Urinary bladder (tissue), 4 donors: ENCODE measurements around the gene PLG. TPM values are rescaled to one million over a fixed set of nuclear protein-coding genes. Genes with fewer than 3 reads are reported as not detected.
A peak's percentile ranks its signal among the peaks of the same experiment; 100 is the strongest.
"Not testable (repeated sequence)": the region's sequence is repeated elsewhere in the genome, so short reads cannot be mapped to it uniquely, and the experiment has no call there.

Source experiments
- DNase-seq: peaks from one replicate; pipeline ENCODE4 v3.0.0-alpha.2; 2015; ENCODE audit errors: extremely low spot score
- H3K27ac ChIP-seq: one replicate; pipeline ENCODE4 v1.5.1; 2013; ENCODE audit warnings: low read depth, mild to moderate bottlenecking, moderate library complexity
- H3K36me3 ChIP-seq: one replicate; pipeline ENCODE4 v1.6.1; 2013; ENCODE audit warnings: mild to moderate bottlenecking, moderate library complexity; ENCODE audit not compliant: insufficient read depth
- H3K4me1 ChIP-seq: one replicate; pipeline ENCODE4 v1.6.1; 2013; ENCODE audit warnings: mild to moderate bottlenecking, moderate library complexity; ENCODE audit not compliant: insufficient read depth
- H3K4me3 ChIP-seq: one replicate; pipeline ENCODE4 v1.5.1; 2013; ENCODE audit warnings: low read depth, low read length
- WGBS: extraction: QIAGEN DNeasy Blood & Tissue Kit; methylation state at CpG from one replicate; pipeline ENCODE4 v1.1.7; 2013; 5-methylcytosine and 5-hydroxymethylcytosine counted together
- polyA plus RNA-seq: library from polyadenylated mRNA; stranded (reverse); fragments of 200-250 nt; gene quantifications from one replicate; pipeline ENCODE4 v1.2.3, GENCODE V29; 2013
- total RNA-seq: library from RNA; depleted of rRNA; stranded (reverse); fragments of >200 nt; gene quantifications from one replicate; pipeline ENCODE4 v1.2.3, GENCODE V29; 2014
- donor health status: healthy with polysubstance abuse.
- donor health status: healthy.

The PLG gene
- total and polyA plus RNA-seq, 2 donors, result 0.94 TPM; not detected in 1

GRCh38 chr6:160735523-160735922, 33.5 kb downstream of the PLG start:
- no peaks in the 10 kb centered on the region for H3K4me1 ChIP-seq
- no peak for DNase-seq
- no peak overlapping the region for H3K4me3 ChIP-seq
- H3K36me3 ChIP-seq, result no peaks in the 10 kb centered on the region
- 73% methylated on average over 3 of the region's 3 CpGs for WGBS
- no peak overlapping the region for H3K27ac ChIP-seq

GRCh38 chr6:160737934-160738333, 35.9 kb downstream of the PLG start:
- WGBS, result 90% methylated on average over 5 of the region's 5 CpGs
- Histone ChIP-seq H3K36me3 (no peaks in the 10 kb centered on the region), H3K27ac (no peak overlapping the region), H3K4me1 (no peaks in the 10 kb centered on the region), H3K4me3 (no peak overlapping the region)
- DNase-seq, result no peak

DNA sequence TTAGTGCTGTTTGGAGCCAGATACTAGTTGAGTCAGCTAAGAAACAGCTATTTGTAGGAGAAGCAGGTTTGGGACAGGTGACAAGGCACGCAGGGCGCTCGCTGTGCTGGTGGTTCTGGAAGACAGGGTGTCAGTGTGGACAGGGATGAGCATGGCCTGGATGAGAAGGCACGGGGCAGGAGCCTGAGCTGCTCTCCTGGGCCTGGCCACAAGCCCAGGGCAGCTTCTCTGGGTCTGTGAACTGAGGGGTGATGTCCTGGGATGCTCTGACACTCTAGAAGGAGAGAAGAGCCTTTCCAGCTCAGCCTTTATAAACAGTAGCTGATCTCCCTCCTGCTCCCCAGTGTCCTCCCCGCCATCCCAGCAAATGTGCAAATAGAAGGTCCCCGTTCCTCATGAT, 37.9 kb downstream of the PLG start:
- WGBS, result 88% methylated on average over 6 of the region's 6 CpGs

GRCh38 chr6:160741012-160741411, 39.0 kb downstream of the PLG start:
- not testable (repeated sequence) for H3K27ac ChIP-seq, H3K4me1 ChIP-seq
- 85% methylated on average over 7 of the region's 7 CpGs for WGBS

More for the DNA sequence above, 37.9 kb downstream of the PLG start:
- Histone ChIP-seq H3K4me3 (no peak overlapping the region), H3K4me1 (no peaks in the 10 kb centered on the region), H3K36me3 (no peaks in the 10 kb centered on the region), H3K27ac (no peak overlapping the region)
- DNase-seq, result no peak

GRCh38 chr6:160742090-160742489, 40.0 kb downstream of the PLG start:
- 89% methylated on average over 2 of the region's 2 CpGs for WGBS
- no peak for DNase-seq

More at GRCh38 chr6:160741012-160741411, 39.0 kb downstream of the PLG start:
- H3K36me3 ChIP-seq, DNase-seq, H3K4me3 ChIP-seq: not testable (repeated sequence)

GRCh38 chr6:160750276-160750689, 48.2 kb downstream of the PLG start:
- no peaks in the 10 kb centered on the region for H3K36me3 ChIP-seq
- H3K4me1 ChIP-seq, result no peaks in the 10 kb centered on the region
- 35% methylated on average over 5 of the region's 5 CpGs for WGBS
- no peak overlapping the region for H3K4me3 ChIP-seq
- no peak overlapping the region for H3K27ac ChIP-seq
- DNase-seq, result no peak

More at GRCh38 chr6:160742090-160742489, 40.0 kb downstream of the PLG start:
- H3K4me3 ChIP-seq, result no peak overlapping the region
- H3K36me3 ChIP-seq, result no peaks in the 10 kb centered on the region
- H3K4me1 ChIP-seq, result no peaks in the 10 kb centered on the region
- H3K27ac ChIP-seq, result no peak overlapping the region

GRCh38 chr6:160753211-160753610, 51.2 kb downstream of the PLG start:
- H3K4me3 ChIP-seq, H3K36me3 ChIP-seq, H3K27ac ChIP-seq, DNase-seq, H3K4me1 ChIP-seq: not testable (repeated sequence)
- 31% methylated on average over 4 of the region's 4 CpGs for WGBS

GRCh38 chr6:160755165-160755564, 53.1 kb downstream of the PLG start:
- 32% methylated on average over 2 of the region's 2 CpGs for WGBS
- Histone ChIP-seq H3K4me1 (no peaks in the 10 kb centered on the region), H3K4me3 (no peak overlapping the region), H3K27ac (no peak overlapping the region), H3K36me3 (peaks cover under 1% of the 10 kb centered on the region)
- no peak for DNase-seq

DNA sequence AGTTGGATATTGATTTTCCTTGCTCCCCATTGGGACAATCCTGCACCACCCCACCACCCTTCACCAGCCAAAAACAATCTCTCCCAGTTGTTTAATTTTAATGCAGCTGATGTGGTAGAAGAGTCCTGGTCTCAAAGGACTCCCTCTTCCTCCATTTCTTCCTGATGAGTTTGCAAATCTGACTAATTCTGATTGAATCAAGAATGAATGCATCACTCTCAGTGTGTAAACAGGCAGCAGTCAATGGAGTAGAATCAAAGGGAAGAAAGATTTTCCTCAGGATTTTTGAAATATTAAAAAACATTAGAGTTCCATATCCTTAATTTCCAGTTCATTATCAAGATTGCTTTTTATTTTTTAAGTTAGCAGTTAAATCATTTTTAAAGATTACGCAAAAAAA, 54.0 kb downstream of the PLG start:
- no peaks in the 10 kb centered on the region for H3K4me1 ChIP-seq
- no peak overlapping the region for H3K4me3 ChIP-seq
- 99% methylated on average over 1 of the region's 1 CpG for WGBS
- H3K27ac ChIP-seq, result no peak overlapping the region
- peaks cover 2% of the 10 kb centered on the region for H3K36me3 ChIP-seq
- DNase-seq, result no peak

- no peaks in the 10 kb centered on the region for H3K4me1 ChIP-seq
- no peak overlapping the region for H3K4me3 ChIP-seq
- peaks cover 2% of the 10 kb centered on the region for H3K36me3 ChIP-seq
- H3K27ac ChIP-seq, result no peak overlapping the region
- no peak for DNase-seq
- 47% methylated on average over 4 of the region's 4 CpGs for WGBS
Measured at GRCh38 chr6:160756871-160757270, 54.8 kb downstream of the PLG start.

DNA sequence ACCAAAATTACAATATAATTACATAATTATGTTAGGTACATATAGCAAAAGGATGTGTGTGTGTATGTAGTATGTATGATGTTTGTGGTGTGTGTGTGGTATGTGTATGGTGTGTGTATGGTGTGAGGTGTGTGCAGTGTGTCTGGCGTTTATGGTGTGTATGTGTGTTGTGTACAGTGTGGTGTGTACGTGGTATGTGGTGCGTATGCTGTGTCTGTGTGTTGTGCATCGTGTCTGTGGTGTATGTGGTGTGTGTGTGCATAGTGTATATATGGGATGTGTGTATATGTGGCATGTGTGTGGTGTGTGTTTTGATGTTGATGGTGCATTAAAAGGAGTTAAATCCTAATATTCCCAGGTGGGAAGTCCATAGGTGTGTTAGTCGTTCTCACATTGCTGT, 62.8 kb downstream of the PLG start:
- 95% methylated on average over 5 of the region's 5 CpGs for WGBS
- Histone ChIP-seq H3K36me3 (peaks cover 2% of the 10 kb centered on the region), H3K4me1 (peaks cover 1% of the 10 kb centered on the region), H3K4me3 (no peak overlapping the region), H3K27ac (no peak overlapping the region)
- no peak for DNase-seq

GRCh38 chr6:160765412-160765811, 63.4 kb downstream of the PLG start:
- DNase-seq, result no peak

GRCh38 chr6:160766657-160766988, 64.6 kb downstream of the PLG start:
- no peak for DNase-seq
- WGBS, result 25% methylated on average over 7 of the region's 7 CpGs
- Histone ChIP-seq H3K4me1 (peaks cover 1% of the 10 kb centered on the region), H3K27ac (no peak overlapping the region), H3K36me3 (no peaks in the 10 kb centered on the region), H3K4me3 (no peak overlapping the region)

More at GRCh38 chr6:160765412-160765811, 63.4 kb downstream of the PLG start:
- Histone ChIP-seq H3K4me3 (no peak overlapping the region), H3K4me1 (peaks cover 1% of the 10 kb centered on the region), H3K27ac (no peak overlapping the region), H3K36me3 (no peaks in the 10 kb centered on the region)
- 78% methylated on average over 8 of the region's 8 CpGs for WGBS

- no peak overlapping the region for H3K27ac ChIP-seq
- H3K36me3 ChIP-seq, result no peaks in the 10 kb centered on the region
- WGBS, result 1% methylated on average over 55 of the region's 55 CpGs
- peaks cover 1% of the 10 kb centered on the region for H3K4me1 ChIP-seq
- DNase-seq, result peak; percentile 76
- peak overlapping the region; percentile 42 for H3K4me3 ChIP-seq
Measured at GRCh38 chr6:160766989-160767646, 65.1 kb downstream of the PLG start.

DNA sequence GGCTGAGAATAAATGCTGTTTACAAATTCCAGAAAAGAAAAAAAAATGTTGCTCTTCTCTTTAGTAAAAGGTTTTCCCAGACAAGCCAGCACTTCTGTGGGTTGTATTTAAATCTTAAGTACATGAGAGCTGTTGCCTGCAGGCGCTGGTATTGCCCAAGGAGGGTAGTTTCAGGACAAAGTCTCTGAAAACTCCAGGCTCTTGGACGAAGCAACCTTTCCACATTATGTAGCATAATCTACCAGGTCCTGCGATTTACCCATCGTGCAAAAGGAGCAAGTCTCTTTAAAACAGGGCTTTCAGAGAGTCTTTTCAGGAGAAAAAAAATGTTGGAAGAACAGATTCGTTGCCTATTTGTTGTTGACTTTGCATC, 65.6 kb downstream of the PLG start:
- no peaks in the 10 kb centered on the region for H3K36me3 ChIP-seq
- peaks cover 1% of the 10 kb centered on the region for H3K4me1 ChIP-seq
- H3K4me3 ChIP-seq, result no peak overlapping the region
- 21% methylated on average over 5 of the region's 5 CpGs for WGBS
- no peak for DNase-seq
- no peak overlapping the region for H3K27ac ChIP-seq
